NT2/D1 (cell line): ENCODE results near the gene MYO7B.

ENCODE experiments used
- DNase-seq: peaks from one replicate; pipeline ENCODE4 v3.0.0-alpha.2; 2011; ENCODE audit warnings: low read depth, low spot score
- H3K27me3 ChIP-seq: 2 replicates; pipeline ENCODE4 v1.6.0; 2011; ENCODE audit warnings: mild to moderate bottlenecking; ENCODE audit not compliant: insufficient read length, insufficient read depth
- H3K36me3 ChIP-seq: 2 replicates; pipeline ENCODE4 v1.6.1; 2011; ENCODE audit warnings: mild to moderate bottlenecking, low read length, mixed read lengths; ENCODE audit not compliant: insufficient read depth, insufficient read length
- H3K4me1 ChIP-seq: 2 replicates; pipeline ENCODE4 v1.5.1; 2011; ENCODE audit not compliant: insufficient read depth, insufficient read length
- H3K4me3 ChIP-seq: 2 replicates; pipeline ENCODE4 v1.5.1; 2011; ENCODE audit warnings: low read depth; ENCODE audit not compliant: insufficient read length
- H3K9ac ChIP-seq: 2 replicates; pipeline ENCODE4 v1.6.0; 2011; ENCODE audit warnings: low read depth; ENCODE audit not compliant: insufficient read length
- H3K9me3 ChIP-seq: 2 replicates; pipeline ENCODE4 v1.5.1; 2011; ENCODE audit warnings: mild to moderate bottlenecking, low read length; ENCODE audit not compliant: insufficient read depth
- SUZ12 ChIP-seq: IDR thresholded peaks from 2 replicates; pipeline ENCODE4 v1.6.1; 2011; ENCODE audit not compliant: insufficient read length, insufficient read depth; ENCODE audit errors: extremely low read depth
- YY1 ChIP-seq: IDR thresholded peaks from 2 replicates; pipeline ENCODE4 v1.6.1; 2011; ENCODE audit not compliant: insufficient read length, insufficient read depth
- ZNF274 ChIP-seq: IDR thresholded peaks from 2 replicates; pipeline ENCODE4 v1.6.1; 2011; ENCODE audit warnings: mild to moderate bottlenecking, low read depth, low read length

Gene MYO7B

DNA sequence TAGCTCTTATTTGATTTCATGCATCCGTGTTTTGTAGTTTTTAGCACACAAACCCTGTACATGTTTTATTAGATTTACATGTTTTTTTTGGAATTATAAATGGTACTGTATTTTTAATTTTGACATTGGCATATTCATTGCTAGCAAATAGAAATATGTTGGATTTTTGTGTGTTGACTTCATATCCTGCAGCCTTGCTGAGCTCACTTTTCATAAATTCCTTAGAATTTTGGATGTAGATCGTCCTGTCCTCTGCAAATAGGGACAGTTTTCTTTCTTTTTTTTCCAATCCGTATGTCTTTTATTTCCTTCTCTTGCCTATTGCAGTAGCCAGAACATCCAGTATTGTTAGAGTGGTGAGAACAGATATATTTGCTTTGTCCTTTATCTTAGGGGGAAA is 63.7 kb downstream of the MYO7B start:
- no peak for TF ChIP-seq YY1
- TF ChIP-seq SUZ12, result no peak
- TF ChIP-seq ZNF274, result no peak
- no peak overlapping the region for H3K9ac ChIP-seq
- no peak overlapping the region for H3K4me3 ChIP-seq
- no peaks in the 10 kb centered on the region for H3K36me3 ChIP-seq
- no peaks in the 10 kb centered on the region for H3K4me1 ChIP-seq
- H3K27me3 ChIP-seq, result no peaks in the 10 kb centered on the region
- DNase-seq, result no peak
- H3K9me3 ChIP-seq, result peaks cover 16% of the 10 kb centered on the region; the same call in 1 of the 2 replicates

DNA sequence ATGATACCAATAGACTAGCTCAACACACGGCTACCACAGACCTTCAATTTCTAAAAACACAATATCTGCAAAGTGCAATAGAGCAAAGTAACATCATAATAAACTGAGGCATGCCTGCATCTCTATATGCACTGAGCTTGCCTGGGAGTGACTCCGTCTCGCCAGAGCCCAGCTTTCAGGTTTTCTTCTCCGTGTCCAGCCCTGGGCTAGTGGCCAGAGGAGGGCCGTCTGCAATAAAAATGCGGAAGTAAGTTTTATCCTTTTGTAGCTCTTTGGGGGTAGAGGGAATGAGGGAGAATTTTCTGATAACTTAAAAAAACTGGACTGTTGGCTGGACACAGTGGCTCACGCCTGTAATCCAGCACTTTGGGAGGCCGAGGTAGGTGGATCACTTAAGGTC is 69.5 kb downstream of the MYO7B start:
- H3K27me3 ChIP-seq, result no peaks in the 10 kb centered on the region
- no peak overlapping the region for H3K9ac ChIP-seq
- no peak overlapping the region for H3K4me3 ChIP-seq
- TF ChIP-seq ZNF274 (no peak), SUZ12 (no peak), YY1 (no peak)
- no peaks in the 10 kb centered on the region for H3K4me1 ChIP-seq
- no peaks in the 10 kb centered on the region for H3K36me3 ChIP-seq
- no peak for DNase-seq
- peaks cover 16% of the 10 kb centered on the region; the same call in 1 of the 2 replicates for H3K9me3 ChIP-seq

DNA sequence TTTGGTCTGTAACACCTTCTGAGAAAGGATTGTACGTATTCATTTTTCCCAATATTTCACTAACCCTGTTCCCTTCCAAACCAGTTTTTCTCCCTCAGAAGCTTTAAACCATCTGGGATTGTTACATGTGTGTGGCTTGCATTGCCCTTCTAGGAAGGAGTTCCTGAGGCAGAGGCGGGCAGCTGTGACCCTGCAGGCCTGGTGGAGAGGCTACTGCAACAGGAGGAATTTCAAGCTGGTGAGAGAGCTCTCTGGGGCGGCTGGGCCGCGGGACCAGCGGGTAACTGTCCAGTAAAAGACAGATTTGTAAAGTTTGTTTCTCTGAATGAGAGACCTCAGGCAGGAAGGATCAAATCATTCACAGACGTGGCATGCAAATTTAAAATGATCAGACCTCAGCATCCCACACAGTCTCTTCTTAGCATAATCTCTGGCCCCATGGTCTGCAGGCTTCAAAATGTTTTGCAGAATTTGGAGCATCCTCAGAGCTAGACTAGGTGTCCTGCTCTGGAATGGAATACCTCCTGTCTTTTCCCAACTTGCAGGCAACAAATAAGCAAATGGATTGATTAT is 70.3 kb downstream of the MYO7B start:
- Histone ChIP-seq H3K4me1 (no peaks in the 10 kb centered on the region), H3K9me3 (peaks cover 16% of the 10 kb centered on the region; the same call in 1 of the 2 replicates), H3K9ac (no peak overlapping the region), H3K4me3 (no peak overlapping the region), H3K27me3 (no peaks in the 10 kb centered on the region), H3K36me3 (no peaks in the 10 kb centered on the region)
- no peak for DNase-seq
- TF ChIP-seq YY1 (no peak), SUZ12 (no peak), ZNF274 (no peak)

DNA sequence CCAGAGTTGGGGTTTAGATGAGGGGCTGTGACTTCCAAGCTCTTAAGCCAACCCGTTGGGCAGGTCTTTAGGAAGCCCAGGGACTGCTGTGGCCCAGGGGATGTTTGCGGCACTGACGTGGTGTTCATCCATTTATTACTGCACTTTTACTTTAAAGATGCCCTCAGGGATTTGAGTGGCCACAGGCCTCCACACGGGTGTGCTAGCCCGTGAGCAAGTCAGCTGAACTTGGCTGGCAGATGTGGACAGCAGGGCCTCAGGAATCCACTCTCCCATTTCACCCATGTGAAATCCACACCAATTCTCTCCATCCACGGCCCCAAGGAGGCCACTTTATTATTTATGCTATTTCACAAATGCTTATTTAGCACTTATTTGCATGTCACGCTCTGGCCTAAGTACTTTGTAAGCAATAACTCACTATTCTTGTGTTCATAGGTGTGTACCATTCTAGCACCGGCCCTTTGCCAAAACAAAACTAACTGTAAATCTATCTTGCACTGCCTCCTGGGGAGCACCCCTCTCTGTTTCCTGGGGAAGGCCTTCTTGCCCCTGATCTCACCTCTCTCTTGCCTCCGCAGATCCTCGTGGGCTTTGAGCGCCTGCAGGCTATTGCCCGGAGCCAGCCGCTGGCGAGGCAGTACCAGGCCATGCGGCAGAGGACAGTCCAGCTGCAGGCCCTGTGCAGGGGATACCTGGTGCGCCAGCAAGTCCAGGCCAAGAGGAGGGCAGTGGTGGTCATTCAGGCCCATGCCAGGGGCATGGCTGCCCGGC is 71.3 kb downstream of the MYO7B start:
- H3K9me3 ChIP-seq, result peaks cover 16% of the 10 kb centered on the region; the same call in 1 of the 2 replicates
- TF ChIP-seq SUZ12, result no peak
- no peak for TF ChIP-seq YY1
- no peak for TF ChIP-seq ZNF274
- DNase-seq, result no peak
- no peaks in the 10 kb centered on the region for H3K4me1 ChIP-seq
- H3K27me3 ChIP-seq, result no peaks in the 10 kb centered on the region
- no peak overlapping the region for H3K4me3 ChIP-seq
- H3K9ac ChIP-seq, result no peak overlapping the region
- no peaks in the 10 kb centered on the region for H3K36me3 ChIP-seq

DNA sequence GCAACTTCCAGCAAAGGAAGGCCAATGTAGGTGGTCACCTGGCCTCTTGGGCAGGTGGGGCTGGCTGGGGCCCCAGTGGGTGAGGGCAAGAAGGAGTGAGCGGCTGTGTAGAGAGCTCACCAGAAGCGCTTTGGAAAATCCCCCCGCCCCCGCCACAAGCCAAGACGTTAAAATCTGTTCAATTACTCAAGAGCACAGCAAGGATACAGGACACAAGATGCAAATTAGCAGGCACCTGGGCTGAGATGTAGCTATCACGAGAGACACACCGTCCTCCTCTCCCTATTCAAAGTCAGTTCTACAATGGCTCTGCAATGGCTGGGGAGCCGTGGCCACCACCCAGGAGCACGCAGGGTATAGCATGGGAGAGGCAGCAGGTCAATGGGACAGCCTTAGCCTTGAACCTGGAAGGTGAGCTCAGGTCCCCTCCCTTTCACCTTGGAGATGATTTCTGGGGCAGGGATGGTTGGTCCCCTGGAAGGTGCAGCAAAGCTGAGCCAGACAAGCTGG is 72.0 kb downstream of the MYO7B start:
- Histone ChIP-seq H3K4me3 (no peak overlapping the region), H3K9ac (no peak overlapping the region), H3K9me3 (peaks cover 10% of the 10 kb centered on the region; the same call in 1 of the 2 replicates), H3K27me3 (no peaks in the 10 kb centered on the region), H3K4me1 (no peaks in the 10 kb centered on the region), H3K36me3 (no peaks in the 10 kb centered on the region)
- TF ChIP-seq ZNF274 (no peak), SUZ12 (no peak), YY1 (no peak)
- no peak for DNase-seq

DNA sequence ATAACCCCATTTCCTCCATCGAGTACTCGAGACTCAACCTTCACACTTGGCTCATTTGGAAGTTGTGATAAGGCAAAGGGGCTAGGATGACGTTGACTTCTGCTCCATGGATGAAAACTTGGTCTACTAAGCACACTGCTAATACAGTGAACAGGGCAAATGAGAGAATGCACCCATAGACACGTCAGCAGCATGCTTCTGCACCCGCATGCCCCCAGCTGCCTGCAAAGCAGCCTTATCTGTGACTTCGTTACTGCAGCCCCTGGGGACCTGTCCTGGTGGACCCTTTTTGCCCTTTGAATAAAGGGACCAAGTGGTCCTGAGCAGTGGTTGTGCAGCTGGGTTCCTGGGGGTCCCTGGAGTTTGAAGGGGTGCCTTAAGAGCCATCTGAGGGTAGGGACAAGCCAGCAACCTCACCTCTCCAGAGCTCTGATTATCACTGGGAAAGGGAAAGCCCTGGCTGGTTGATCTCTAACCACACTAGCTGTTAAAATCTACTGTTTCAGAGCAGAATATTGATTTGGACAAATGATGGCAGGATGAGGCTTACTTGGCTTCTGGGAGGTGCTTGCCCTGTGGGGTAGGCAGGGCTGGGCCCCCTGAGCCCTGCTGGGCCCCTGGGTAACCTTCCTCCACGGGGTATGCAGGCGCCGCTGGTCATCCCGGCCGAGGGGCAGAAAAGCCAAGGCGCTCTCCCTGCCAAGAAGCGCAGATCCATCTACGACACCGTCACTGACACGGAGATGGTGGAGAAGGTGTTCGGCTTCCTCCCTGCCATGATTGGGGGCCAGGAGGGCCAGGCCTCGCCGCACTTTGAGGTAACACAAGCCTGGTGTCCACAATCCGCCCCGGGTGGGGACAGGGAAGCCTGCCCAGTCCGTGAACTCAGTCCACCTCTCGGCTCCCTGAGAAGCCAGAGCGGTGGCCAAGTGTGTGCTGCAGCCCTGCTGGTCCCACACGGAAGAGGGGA is 72.9 kb downstream of the MYO7B start:
- H3K36me3 ChIP-seq, result no peaks in the 10 kb centered on the region
- H3K4me3 ChIP-seq, result no peak overlapping the region
- H3K27me3 ChIP-seq, result no peaks in the 10 kb centered on the region
- peaks cover 4% of the 10 kb centered on the region; the same call in 1 of the 2 replicates for H3K9me3 ChIP-seq
- no peak overlapping the region for H3K9ac ChIP-seq
- TF ChIP-seq ZNF274 (no peak), SUZ12 (no peak), YY1 (no peak)
- no peaks in the 10 kb centered on the region for H3K4me1 ChIP-seq
- no peak for DNase-seq

DNA sequence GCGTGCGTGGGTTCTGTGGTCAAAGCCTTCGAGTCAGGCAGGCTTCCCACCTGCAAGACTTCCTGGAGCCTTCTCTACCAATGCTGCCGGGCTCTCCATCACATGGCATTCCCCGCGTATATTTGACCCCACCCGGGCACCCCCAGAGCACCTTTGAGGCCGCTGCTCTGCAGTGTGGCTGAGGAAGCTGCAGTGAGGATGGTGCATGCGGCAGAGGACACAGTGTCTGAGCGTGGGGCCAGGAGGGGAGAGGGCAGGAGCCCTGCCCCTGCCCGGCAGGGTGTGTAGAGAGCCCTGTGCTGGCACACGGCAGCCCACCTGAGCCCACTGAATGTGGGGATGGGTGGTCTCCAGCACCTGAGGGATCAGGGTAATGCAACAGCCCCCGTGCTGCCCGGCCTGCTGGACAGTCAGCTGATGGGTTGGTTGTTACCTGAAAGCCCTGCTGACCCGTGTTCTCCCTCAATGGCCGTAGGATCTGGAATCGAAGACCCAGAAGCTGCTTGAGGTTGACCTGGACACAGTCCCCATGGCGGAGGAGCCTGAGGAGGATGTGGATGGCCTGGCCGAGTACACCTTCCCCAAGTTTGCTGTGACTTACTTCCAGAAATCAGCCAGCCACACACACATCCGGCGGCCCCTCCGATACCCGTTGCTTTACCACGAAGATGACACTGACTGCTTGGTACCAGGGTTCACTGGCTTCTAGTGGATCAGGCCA is 73.7 kb downstream of the MYO7B start:
- no peak for DNase-seq
- TF ChIP-seq YY1 (no peak), ZNF274 (no peak), SUZ12 (no peak)
- Histone ChIP-seq H3K36me3 (no peaks in the 10 kb centered on the region), H3K4me1 (no peaks in the 10 kb centered on the region), H3K4me3 (no peak overlapping the region), H3K9ac (no peak overlapping the region), H3K9me3 (peaks cover 6% of the 10 kb centered on the region; the same call in 1 of the 2 replicates), H3K27me3 (no peaks in the 10 kb centered on the region)
